ENCODE data around the gene CABP7. TPM values are rescaled to one million over a fixed set of nuclear protein-coding genes. Genes with fewer than 3 reads are reported as not detected.

CABP7 gene
- total and polyA plus RNA-seq, 4 donors: 0.08 TPM; not detected in 3

- no peak for DNase-seq (ENCODE audit: low spot score)
- H3K9me3 ChIP-seq (ENCODE audit: control insufficient read depth in 4 of 4, low read length in 3 of 4): no peaks in the 10 kb centered on the region
- 49% methylated on average over 7 of the region's 7 CpGs for WGBS
- H3K9ac ChIP-seq (ENCODE audit: low read depth in 1 of 2, low read length in 2 of 2): no peak overlapping the region
- H3K27ac ChIP-seq (ENCODE audit: low read depth in 1 of 2, low read length in 2 of 2): no peak overlapping the region
- no peaks in the 10 kb centered on the region for H3K36me3 ChIP-seq (ENCODE audit: control insufficient read depth in 4 of 4, insufficient read depth in 3 of 4, low read depth in 1 of 4, low read length in 3 of 4)
- H3K4me3 ChIP-seq (ENCODE audit: low read depth in 1 of 3, low read length in 3 of 3): no peak overlapping the region
- no peaks in the 10 kb centered on the region for H3K27me3 ChIP-seq (ENCODE audit: control insufficient read depth in 4 of 4, insufficient read depth in 4 of 4, low read length in 3 of 4)
- TF ChIP-seq EGR1 (IDR thresholded peaks at IDR 0.05; ENCODE audit: low read depth in 2 of 2) (no peak), CTCF (IDR thresholded peaks at IDR 0.05; ENCODE audit: low read depth, low read length, missing input control) (no peak), RAD21 (IDR thresholded peaks at IDR 0.05) (no peak), RXRA (IDR thresholded peaks at IDR 0.05) (no peak), JUND (IDR thresholded peaks at IDR 0.05) (no peak), HNF4G (IDR thresholded peaks at IDR 0.05) (no peak), FOXA1 (IDR thresholded peaks at IDR 0.05) (no peak), ATF3 (IDR thresholded peaks at IDR 0.05) (no peak)
- no peaks in the 10 kb centered on the region for H3K4me1 ChIP-seq (ENCODE audit: control insufficient read depth in 4 of 4, insufficient read depth in 4 of 4, low read length in 3 of 4)
Observed at GRCh38 chr22:29703569-29704195, 16.1 kb upstream of the CABP7 start.

GRCh38 chr22:29704528-29705285 lies 15.1 kb upstream of the CABP7 start:
- no peaks in the 10 kb centered on the region for H3K9me3 ChIP-seq (ENCODE audit: control insufficient read depth in 4 of 4, low read length in 3 of 4)
- 29% methylated on average over 14 of the region's 14 CpGs for WGBS
- H3K36me3 ChIP-seq (ENCODE audit: control insufficient read depth in 4 of 4, insufficient read depth in 3 of 4, low read depth in 1 of 4, low read length in 3 of 4): no peaks in the 10 kb centered on the region
- TF ChIP-seq ZBTB33 (IDR thresholded peaks at IDR 0.05) (no peak), YY1 (IDR thresholded peaks at IDR 0.05) (no peak), FOXA2 (IDR thresholded peaks at IDR 0.05) (no peak), HNF4G (IDR thresholded peaks at IDR 0.05) (no peak), CTCF (IDR thresholded peaks at IDR 0.05; ENCODE audit: low read depth, low read length, missing input control) (no peak), GABPA (IDR thresholded peaks at IDR 0.05 in 1 of 2, conservative IDR thresholded peaks at IDR 0.05 in 1 of 2) (no peak), JUND (IDR thresholded peaks at IDR 0.05) (no peak), ATF3 (IDR thresholded peaks at IDR 0.05) (no peak), RAD21 (IDR thresholded peaks at IDR 0.05) (no peak), MAX (IDR thresholded peaks at IDR 0.05) (no peak), TAF1 (conservative IDR thresholded peaks at IDR 0.05) (no peak), HNF4A (conservative IDR thresholded peaks at IDR 0.05) (no peak), SP1 (IDR thresholded peaks at IDR 0.05) (no peak), NR2F2 (IDR thresholded peaks at IDR 0.05) (no peak)
- no peak overlapping the region for H3K27ac ChIP-seq (ENCODE audit: low read depth in 1 of 2, low read length in 2 of 2)
- H3K4me1 ChIP-seq (ENCODE audit: control insufficient read depth in 4 of 4, insufficient read depth in 4 of 4, low read length in 3 of 4): no peaks in the 10 kb centered on the region
- H3K4me3 ChIP-seq (ENCODE audit: low read depth in 1 of 3, low read length in 3 of 3): no peak overlapping the region
- no peak overlapping the region for H3K9ac ChIP-seq (ENCODE audit: low read depth in 1 of 2, low read length in 2 of 2)
- no peak for DNase-seq (ENCODE audit: low spot score)
- no peaks in the 10 kb centered on the region for H3K27me3 ChIP-seq (ENCODE audit: control insufficient read depth in 4 of 4, insufficient read depth in 4 of 4, low read length in 3 of 4)
